Adrenal gland (tissue), 12 donors: ENCODE measurements around the gene MAP3K7. TPM values are rescaled to one million over a fixed set of nuclear protein-coding genes. Genes with fewer than 3 reads are reported as not detected.

Experiments used
- DNase-seq, 7 donors: peaks; one replicate each; pipeline ENCODE4 v3.0.0-alpha.2; 2019 to 2020
- H3K27ac ChIP-seq, 5 donors: fragments of 200-600 bp; sonication (generic) in 4 of 5; 1 replicate in 3 of 5; 2 replicates in 2 of 5; pipeline versions ENCODE4 v1.5.1 to v1.8.0; 2016 to 2020; ENCODE audit warnings: mild to moderate bottlenecking in 1 of 5
- H3K27me3 ChIP-seq: fragments of 200-600 bp; 2 replicates; pipeline ENCODE4 v1.8.0; 2021
- H3K36me3 ChIP-seq, 2 donors: fragments of 200-600 bp; replicated peaks in 1 of 2; 1 replicate in 1 of 2; 2 replicates in 1 of 2; pipeline versions ENCODE4 v1.5.1 to v1.8.0; 2018 to 2022
- H3K4me1 ChIP-seq, 2 donors: fragments of 200-600 bp; replicated peaks in 1 of 2; 1 replicate in 1 of 2; 2 replicates in 1 of 2; pipeline versions ENCODE4 v1.5.1 to v1.8.0; 2018 to 2021
- H3K4me3 ChIP-seq, 4 donors: fragments of 200-600 bp; sonication (generic) in 3 of 4; one replicate each; pipeline ENCODE4 v1.5.1; 2016 to 2018
- H3K9me3 ChIP-seq, 3 donors: fragments of 200-600 bp; sonication (generic) in 1 of 3; replicated peaks in 1 of 3; 1 replicate in 2 of 3; 2 replicates in 1 of 3; pipeline versions ENCODE4 v1.5.1 to v1.8.0; 2016 to 2021
- POLR2A ChIP-seq, 2 donors: fragments of 450-650 bp; IDR thresholded peaks; one replicate each; pipeline ENCODE4 v1.6.1; 2017; ENCODE audit warnings: antibody characterized with exemption in 2 of 2, mild to moderate bottlenecking in 2 of 2, moderate library complexity in 1 of 2
- WGBS, 4 donors: extraction: QIAGEN DNeasy Blood & Tissue Kit in 2 of 4; methylation state at CpG; one replicate each; pipeline versions ENCODE4 v1.1.5 to v1.1.7; 2013 to 2017; 5-methylcytosine and 5-hydroxymethylcytosine counted together
- intact Hi-C, 2 donors: fragments of 100-400 bp; cut with DNase I; formaldehyde crosslinking; loops; one replicate each; pipeline versions ENCODE4 v1.14.1 to v1.15.0; 2022 to 2023
- polyA plus RNA-seq, 3 donors: library from polyadenylated mRNA; stranded (reverse); fragments of 200-250 nt in 2 of 3; fragments of 350-450 nt in 1 of 3; fragmentation: Illumina TruSeq in 1 of 3; extraction: RNeasy Lipid Tissue Mini Kit (QIAGEN cat#74804) in 1 of 3; gene quantifications; one replicate each; pipeline ENCODE4 v1.2.3, GENCODE V29; 2013 to 2014
- total RNA-seq, 9 donors: library from RNA; depleted of rRNA in 4 of 9; stranded (reverse); fragments of >200 nt in 4 of 9; fragments of 120-200 nt in 1 of 9; fragmentation: NEBNext Ultra II Directional in 1 of 9; extraction: Animal tissue kit (Norgen Biotek cat#: 25700) in 1 of 9; gene quantifications; one replicate each; pipeline versions ENCODE4 v1.1.0 to v1.2.4, GENCODE V29; 2013 to 2023
- TF ChIP-seq, protein P1 (sequence below), 6 experiments: fragments of 450-650 bp in 4 of 6; fragments of 200-600 bp in 2 of 6; sonication (generic) in 1 of 6; IDR thresholded peaks; 1 replicate in 5 of 6; 2 replicates in 1 of 6; pipeline versions ENCODE4 v1.5.1 to v1.8.0; 2016 to 2021; ENCODE audit warnings: antibody characterized with exemption in 6 of 6, mild to moderate bottlenecking in 2 of 6, moderate library complexity in 1 of 6
- donor health status: healthy with polysubstance abuse.
- donor health status: Bipolar disorder and iron deficiency.
- donor health status: DM: yes; HTN: yes; CAD: no.
- donor health status: DM: no; HTN: no; CAD: no.
- donor health status: DM: no; HTN: no; CAD: no.
- donor health status: DM: yes; HTN: yes; CAD: no.

Gene MAP3K7
- total and polyA plus RNA-seq, 12 donors = 14.4 to 35.1 (median 21.1) TPM

DNA sequence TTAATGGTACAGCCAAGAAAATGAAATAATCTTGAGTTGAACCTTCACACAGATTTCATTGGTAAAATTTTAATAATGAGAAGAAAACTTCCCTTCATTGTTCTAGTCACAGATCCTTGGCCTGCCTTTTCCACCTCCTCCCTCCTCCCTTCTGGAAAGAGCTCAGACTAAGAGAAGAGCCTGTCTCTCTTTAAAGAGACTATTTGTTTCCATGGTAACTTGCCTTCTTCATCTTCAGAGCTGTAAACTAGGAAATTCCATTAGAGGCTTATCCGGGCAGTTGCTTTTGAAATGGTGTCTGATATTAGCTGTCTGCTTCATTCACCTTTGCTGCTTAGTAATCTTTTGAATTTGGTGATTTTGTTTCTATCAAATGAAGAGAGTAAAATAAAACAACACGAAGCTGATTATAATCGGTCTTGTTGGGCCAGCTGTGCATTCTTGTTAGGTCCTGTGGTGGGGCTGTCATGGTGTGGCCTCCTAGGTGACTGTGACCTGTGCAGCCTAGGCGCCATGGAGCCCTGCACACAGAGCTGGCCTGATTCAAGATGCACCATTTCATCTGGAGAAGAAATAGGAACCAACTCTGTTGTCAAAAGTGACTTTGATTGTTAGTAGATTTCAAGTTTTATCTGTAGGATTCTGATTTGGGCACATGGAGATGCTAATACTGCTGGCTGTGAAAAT is 96.7 kb downstream of the MAP3K7 start:
- Histone ChIP-seq H3K4me1 (no peaks in the 10 kb centered on the region), H3K9me3 (no peaks in the 10 kb centered on the region), H3K27me3 (peaks cover 2% of the 10 kb centered on the region), H3K27ac (no peak overlapping the region), H3K4me3 (no peak overlapping the region), H3K36me3 (no peaks in the 10 kb centered on the region)
- TF ChIP-seq, protein P1, sequence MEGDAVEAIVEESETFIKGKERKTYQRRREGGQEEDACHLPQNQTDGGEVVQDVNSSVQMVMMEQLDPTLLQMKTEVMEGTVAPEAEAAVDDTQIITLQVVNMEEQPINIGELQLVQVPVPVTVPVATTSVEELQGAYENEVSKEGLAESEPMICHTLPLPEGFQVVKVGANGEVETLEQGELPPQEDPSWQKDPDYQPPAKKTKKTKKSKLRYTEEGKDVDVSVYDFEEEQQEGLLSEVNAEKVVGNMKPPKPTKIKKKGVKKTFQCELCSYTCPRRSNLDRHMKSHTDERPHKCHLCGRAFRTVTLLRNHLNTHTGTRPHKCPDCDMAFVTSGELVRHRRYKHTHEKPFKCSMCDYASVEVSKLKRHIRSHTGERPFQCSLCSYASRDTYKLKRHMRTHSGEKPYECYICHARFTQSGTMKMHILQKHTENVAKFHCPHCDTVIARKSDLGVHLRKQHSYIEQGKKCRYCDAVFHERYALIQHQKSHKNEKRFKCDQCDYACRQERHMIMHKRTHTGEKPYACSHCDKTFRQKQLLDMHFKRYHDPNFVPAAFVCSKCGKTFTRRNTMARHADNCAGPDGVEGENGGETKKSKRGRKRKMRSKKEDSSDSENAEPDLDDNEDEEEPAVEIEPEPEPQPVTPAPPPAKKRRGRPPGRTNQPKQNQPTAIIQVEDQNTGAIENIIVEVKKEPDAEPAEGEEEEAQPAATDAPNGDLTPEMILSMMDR (IDR thresholded peaks at IDR 0.05) = no peak
- TF ChIP-seq POLR2A (IDR thresholded peaks at IDR 0.05) = no peak
- intact Hi-C loops = no loop called here
- 66 to 72% (median 70%) methylated on average over 4 of the region's 4 CpGs for WGBS, 4 donors
- no peak for DNase-seq

GRCh38 chr6:90488816-90489215 is 98.1 kb downstream of the MAP3K7 start:
- intact Hi-C loops = no loop called here
- TF ChIP-seq, protein P1 (IDR thresholded peaks at IDR 0.05) = no peak
- no peak for TF ChIP-seq POLR2A (IDR thresholded peaks at IDR 0.05)

DNA sequence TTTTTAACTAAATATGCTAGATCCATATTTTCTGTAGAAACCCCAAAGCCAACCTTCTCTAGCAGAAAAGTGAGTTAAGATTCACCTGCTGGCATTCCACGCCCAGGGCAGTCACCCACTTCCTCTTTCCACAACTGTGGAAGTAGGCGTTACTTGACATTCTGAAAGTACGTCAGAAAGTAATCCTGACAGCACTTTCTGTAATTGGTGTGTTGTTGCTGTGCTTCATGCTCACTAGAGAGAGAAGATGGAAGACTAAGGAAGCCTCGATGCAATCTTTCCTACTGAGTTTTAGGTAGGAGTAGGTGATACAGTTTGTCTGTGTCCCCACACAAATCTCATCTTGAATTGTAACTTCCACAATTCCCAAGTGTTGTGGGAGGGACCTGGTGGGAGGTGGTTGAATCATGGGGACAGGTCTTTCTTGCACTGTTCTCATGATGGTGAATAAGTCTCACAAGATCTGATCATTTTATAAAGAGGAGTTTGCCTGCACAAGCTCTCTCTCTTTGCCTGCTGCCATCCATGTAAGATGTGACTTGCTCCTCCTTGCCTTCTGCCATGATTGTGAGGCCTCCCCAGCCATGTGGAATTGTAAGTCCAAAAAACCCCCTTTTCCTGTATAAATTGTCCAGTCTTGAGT is 101.1 kb downstream of the MAP3K7 start:
- no peak overlapping the region for H3K27ac ChIP-seq
- 68 to 83% (median 80%) methylated on average over 4 of the region's 4 CpGs for WGBS, 4 donors
- TF ChIP-seq, protein P1 (IDR thresholded peaks at IDR 0.05) = no peak
- TF ChIP-seq POLR2A (IDR thresholded peaks at IDR 0.05) = no peak
- no peak overlapping the region for H3K4me3 ChIP-seq
- H3K36me3 ChIP-seq = no peaks in the 10 kb centered on the region
- H3K9me3 ChIP-seq = no peaks in the 10 kb centered on the region
- no peak for DNase-seq
- no peaks in the 10 kb centered on the region for H3K4me1 ChIP-seq
- intact Hi-C loops = no loop called here
- H3K27me3 ChIP-seq = no peaks in the 10 kb centered on the region

More at GRCh38 chr6:90488816-90489215, 98.1 kb downstream of the MAP3K7 start:
- H3K9me3 ChIP-seq = no peaks in the 10 kb centered on the region
- H3K36me3 ChIP-seq = no peaks in the 10 kb centered on the region
- H3K27ac ChIP-seq = no peak overlapping the region
- DNase-seq = no peak
- no peak overlapping the region for H3K4me3 ChIP-seq
- H3K4me1 ChIP-seq = no peaks in the 10 kb centered on the region
- no peaks in the 10 kb centered on the region for H3K27me3 ChIP-seq

DNA sequence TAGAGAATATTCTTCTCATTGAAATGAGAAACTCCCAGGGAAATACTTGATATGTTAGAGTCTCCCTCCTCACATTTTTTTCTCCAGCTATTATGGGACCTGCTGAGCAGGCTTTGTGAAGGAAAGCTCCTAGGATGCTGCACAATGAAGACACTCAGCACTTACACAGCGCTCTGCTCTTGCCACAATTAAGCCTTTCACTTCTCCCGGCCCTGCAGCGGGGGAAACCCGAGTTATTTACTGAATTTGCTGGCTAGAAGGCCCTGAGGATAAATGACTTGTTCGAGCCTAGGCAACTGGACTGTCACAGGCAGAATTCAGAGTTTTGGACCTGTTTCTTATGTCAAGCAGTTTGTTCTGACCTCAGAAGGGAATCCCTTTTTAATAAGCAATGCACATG is 102.0 kb downstream of the MAP3K7 start:
- TF ChIP-seq POLR2A (IDR thresholded peaks at IDR 0.05) = no peak
- TF ChIP-seq, protein P1 (IDR thresholded peaks at IDR 0.05) = no peak
- WGBS, 4 donors = 69 to 71% (median 70%) methylated on average over 5 of the region's 5 CpGs
- Histone ChIP-seq H3K27ac (no peak overlapping the region), H3K36me3 (no peaks in the 10 kb centered on the region), H3K9me3 (no peaks in the 10 kb centered on the region), H3K4me3 (no peak overlapping the region), H3K4me1 (no peaks in the 10 kb centered on the region), H3K27me3 (no peaks in the 10 kb centered on the region)
- no peak for DNase-seq
- intact Hi-C loops = no loop called here
